Spleen (tissue), 7 donors: ENCODE measurements around the gene ELFN1.

Experiments used
- POLR2A ChIP-seq, 3 donors: fragments of 450-650 bp; IDR thresholded peaks; one replicate each; pipeline ENCODE4 v1.5.1; 2017; ENCODE audit warnings: antibody characterized with exemption in 3 of 3, mild to moderate bottlenecking in 1 of 3
- POLR2AphosphoS5 ChIP-seq, 3 donors: sonication (generic); formaldehyde crosslinking; IDR thresholded peaks; one replicate each; pipeline ENCODE4 v1.5.1; 2017; ENCODE audit warnings: antibody characterized with exemption in 3 of 3
- TF ChIP-seq, protein P1 (sequence below), 11 experiments: fragments of 200-600 bp in 7 of 11; fragments of 450-650 bp in 4 of 11; sonication (generic) in 4 of 11; IDR thresholded peaks in 8 of 11; conservative IDR thresholded peaks in 3 of 11; 1 replicate in 7 of 11; 2 replicates in 4 of 11; pipeline versions ENCODE4 v1.4.0 to v1.8.0; 2016 to 2021; ENCODE audit warnings: antibody characterized with exemption in 11 of 11, inconsistent platforms in 4 of 11, mild to moderate bottlenecking in 1 of 11
- donor health status: DM: no; HTN: no; CAD: no; lungs with moderate emphysema.
- donor health status: DM: no; HTN: no; CAD: no.
- donor health status: DM: no; HTN: no; CAD: no.

GRCh38 chr7:1747004-1747801 is 77.1 kb downstream of the ELFN1 start:
- TF ChIP-seq, protein P1, sequence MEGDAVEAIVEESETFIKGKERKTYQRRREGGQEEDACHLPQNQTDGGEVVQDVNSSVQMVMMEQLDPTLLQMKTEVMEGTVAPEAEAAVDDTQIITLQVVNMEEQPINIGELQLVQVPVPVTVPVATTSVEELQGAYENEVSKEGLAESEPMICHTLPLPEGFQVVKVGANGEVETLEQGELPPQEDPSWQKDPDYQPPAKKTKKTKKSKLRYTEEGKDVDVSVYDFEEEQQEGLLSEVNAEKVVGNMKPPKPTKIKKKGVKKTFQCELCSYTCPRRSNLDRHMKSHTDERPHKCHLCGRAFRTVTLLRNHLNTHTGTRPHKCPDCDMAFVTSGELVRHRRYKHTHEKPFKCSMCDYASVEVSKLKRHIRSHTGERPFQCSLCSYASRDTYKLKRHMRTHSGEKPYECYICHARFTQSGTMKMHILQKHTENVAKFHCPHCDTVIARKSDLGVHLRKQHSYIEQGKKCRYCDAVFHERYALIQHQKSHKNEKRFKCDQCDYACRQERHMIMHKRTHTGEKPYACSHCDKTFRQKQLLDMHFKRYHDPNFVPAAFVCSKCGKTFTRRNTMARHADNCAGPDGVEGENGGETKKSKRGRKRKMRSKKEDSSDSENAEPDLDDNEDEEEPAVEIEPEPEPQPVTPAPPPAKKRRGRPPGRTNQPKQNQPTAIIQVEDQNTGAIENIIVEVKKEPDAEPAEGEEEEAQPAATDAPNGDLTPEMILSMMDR (IDR thresholded peaks at IDR 0.05 in 8 of 11, conservative IDR thresholded peaks at IDR 0.05 in 3 of 11) = no peak
- no peak for TF ChIP-seq POLR2AphosphoS5 (IDR thresholded peaks at IDR 0.05)
- no peak for TF ChIP-seq POLR2A (IDR thresholded peaks at IDR 0.05)
